C4-2B (cell line): ENCODE data around the gene EIF2B5.

Source experiments
- H3K27ac ChIP-seq: fragments of 450-650 bp; 2 replicates; pipeline ENCODE4 v1.5.1; 2017
- CTCF ChIP-seq: fragments of 450-650 bp; conservative IDR thresholded peaks from 2 replicates; pipeline ENCODE4 v1.5.1; 2017; ENCODE audit warnings: mild to moderate bottlenecking
- ZFX ChIP-seq: fragments of 450-650 bp; IDR thresholded peaks from 2 replicates; pipeline ENCODE4 v1.6.1; 2017

The EIF2B5 gene

GRCh38 chr3:184134746-184135148 lies 411 bp upstream of the EIF2B5 start:
- TF ChIP-seq CTCF: no peak
- TF ChIP-seq ZFX: no peak
- peak overlapping the region; percentile 99 for H3K27ac ChIP-seq

- no peak for TF ChIP-seq ZFX
- no peak for TF ChIP-seq CTCF
- H3K27ac ChIP-seq: peak overlapping the region; percentile 99
Observed at GRCh38 chr3:184135911-184136260, 728 bp downstream of the EIF2B5 start.

DNA sequence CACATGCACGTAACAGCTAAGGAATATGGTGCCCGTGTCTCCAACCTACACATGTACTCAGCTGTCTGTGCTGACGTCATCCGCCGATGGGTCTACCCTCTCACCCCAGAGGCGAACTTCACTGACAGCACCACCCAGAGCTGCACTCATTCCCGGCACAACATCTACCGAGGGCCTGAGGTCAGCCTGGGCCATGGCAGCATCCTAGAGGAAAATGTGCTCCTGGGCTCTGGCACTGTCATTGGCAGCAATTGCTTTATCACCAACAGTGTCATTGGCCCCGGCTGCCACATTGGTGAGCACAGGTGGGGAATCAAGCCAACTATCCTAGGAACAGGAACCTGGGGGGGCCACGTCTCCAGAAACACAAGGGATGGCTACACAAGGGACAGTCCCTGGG lies 5.3 kb downstream of the EIF2B5 start:
- no peak overlapping the region for H3K27ac ChIP-seq

GRCh38 chr3:184142199-184142598 lies 7.0 kb downstream of the EIF2B5 start:
- H3K27ac ChIP-seq: no peak overlapping the region
- TF ChIP-seq CTCF (no peak), ZFX (no peak)

More for the DNA sequence above, 5.3 kb downstream of the EIF2B5 start:
- TF ChIP-seq CTCF (no peak), ZFX (no peak)

- TF ChIP-seq ZFX (no peak), CTCF (no peak)
- H3K27ac ChIP-seq: peak overlapping the region; percentile 2; the same call in 1 of the 2 replicates
Observed at GRCh38 chr3:184143327-184143726, 8.2 kb downstream of the EIF2B5 start.

GRCh38 chr3:184144505-184144904 lies 9.3 kb downstream of the EIF2B5 start:
- no peak for TF ChIP-seq ZFX
- TF ChIP-seq CTCF: no peak
- peak overlapping the region; percentile 70 for H3K27ac ChIP-seq

GRCh38 chr3:184145111-184145524 lies 10.0 kb downstream of the EIF2B5 start:
- no peak for TF ChIP-seq ZFX
- peak; percentile 84 for TF ChIP-seq CTCF
- peak overlapping the region; percentile 70 for H3K27ac ChIP-seq
